ENCODE results near the gene LYPD6.

GRCh38 chr2:149363958-149364357, 33.6 kb downstream of the LYPD6 start:
- TF ChIP-seq CTCF (IDR thresholded peaks at IDR 0.05; ENCODE audit: insufficient read depth, low read length) (no peak), GABPA (IDR thresholded peaks at IDR 0.05; ENCODE audit: low read depth) (no peak), POLR2AphosphoS5 (IDR thresholded peaks at IDR 0.05; ENCODE audit: low read depth) (no peak), SPI1 (IDR thresholded peaks at IDR 0.05; ENCODE audit: borderline replicate concordance, low read depth) (no peak)
- TF ChIP-seq, protein P1, sequence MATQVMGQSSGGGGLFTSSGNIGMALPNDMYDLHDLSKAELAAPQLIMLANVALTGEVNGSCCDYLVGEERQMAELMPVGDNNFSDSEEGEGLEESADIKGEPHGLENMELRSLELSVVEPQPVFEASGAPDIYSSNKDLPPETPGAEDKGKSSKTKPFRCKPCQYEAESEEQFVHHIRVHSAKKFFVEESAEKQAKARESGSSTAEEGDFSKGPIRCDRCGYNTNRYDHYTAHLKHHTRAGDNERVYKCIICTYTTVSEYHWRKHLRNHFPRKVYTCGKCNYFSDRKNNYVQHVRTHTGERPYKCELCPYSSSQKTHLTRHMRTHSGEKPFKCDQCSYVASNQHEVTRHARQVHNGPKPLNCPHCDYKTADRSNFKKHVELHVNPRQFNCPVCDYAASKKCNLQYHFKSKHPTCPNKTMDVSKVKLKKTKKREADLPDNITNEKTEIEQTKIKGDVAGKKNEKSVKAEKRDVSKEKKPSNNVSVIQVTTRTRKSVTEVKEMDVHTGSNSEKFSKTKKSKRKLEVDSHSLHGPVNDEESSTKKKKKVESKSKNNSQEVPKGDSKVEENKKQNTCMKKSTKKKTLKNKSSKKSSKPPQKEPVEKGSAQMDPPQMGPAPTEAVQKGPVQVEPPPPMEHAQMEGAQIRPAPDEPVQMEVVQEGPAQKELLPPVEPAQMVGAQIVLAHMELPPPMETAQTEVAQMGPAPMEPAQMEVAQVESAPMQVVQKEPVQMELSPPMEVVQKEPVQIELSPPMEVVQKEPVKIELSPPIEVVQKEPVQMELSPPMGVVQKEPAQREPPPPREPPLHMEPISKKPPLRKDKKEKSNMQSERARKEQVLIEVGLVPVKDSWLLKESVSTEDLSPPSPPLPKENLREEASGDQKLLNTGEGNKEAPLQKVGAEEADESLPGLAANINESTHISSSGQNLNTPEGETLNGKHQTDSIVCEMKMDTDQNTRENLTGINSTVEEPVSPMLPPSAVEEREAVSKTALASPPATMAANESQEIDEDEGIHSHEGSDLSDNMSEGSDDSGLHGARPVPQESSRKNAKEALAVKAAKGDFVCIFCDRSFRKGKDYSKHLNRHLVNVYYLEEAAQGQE (IDR thresholded peaks at IDR 0.05; ENCODE audit: insufficient replicate concordance, low read depth) = no peak

All from HL-60 (cell line).